ENCODE data around the gene SUSD4. TPM values are rescaled to one million over a fixed set of nuclear protein-coding genes. Genes with fewer than 3 reads are reported as not detected.

SUSD4 gene
- total and polyA plus RNA-seq, 9 of the 15 experiments (the other 6 are each of a cell fraction or from before 2014, with no cell fraction given): 0.06 to 1.7 (median 0.09) TPM; not detected in 4

- Histone ChIP-seq H3K9ac (ENCODE audit: insufficient read depth in 1 of 2, low read depth in 2 of 2, low read length in 2 of 2) (no peak overlapping the region), H3K9me3 (replicated peaks; ENCODE audit: control insufficient read depth, insufficient read depth, low read depth, low read length) (no peaks in the 10 kb centered on the region), H3K27ac (ENCODE audit: extremely low read depth, low read depth, low read length) (no peak overlapping the region), H3K4me2 (ENCODE audit: insufficient read depth, low read length) (no peak overlapping the region), H2AFZ (ENCODE audit: low read depth, low read length) (no peak overlapping the region), H3K27me3 (ENCODE audit: control insufficient read depth in 2 of 2, insufficient read depth in 2 of 2, low read length in 2 of 2) (no peaks in the 10 kb centered on the region; a peak in 1 of 5 replicates), H3K79me2 (ENCODE audit: control insufficient read depth, insufficient read depth, low read length) (no peaks in the 10 kb centered on the region), H3K9me1 (ENCODE audit: control insufficient read depth, insufficient read depth, low read length) (no peaks in the 10 kb centered on the region), H3K4me3 (no peak overlapping the region), H4K20me1 (replicated peaks; ENCODE audit: control insufficient read depth, insufficient read depth, low read length) (no peaks in the 10 kb centered on the region), H3K36me3 (ENCODE audit: control insufficient read depth, insufficient read depth, low read length) (no peaks in the 10 kb centered on the region), H3K4me1 (replicated peaks in 1 of 2; ENCODE audit: control insufficient read depth in 2 of 2, insufficient read depth in 2 of 2, low read length in 2 of 2) (no peaks in the 10 kb centered on the region)
- ATAC-seq (no peak), FAIRE-seq (no peak), DNase-seq (ENCODE audit: extremely low read depth in 1 of 4, low spot score in 3 of 4) (no peak)
- BruUV-seq (replicated peaks): no TSS peak
- in situ Hi-C loops (cut with MboI): no loop called here
- no peak for TF ChIP-seq NKRF (IDR thresholded peaks at IDR 0.05; ENCODE audit: borderline replicate concordance)
- no peak for TF ChIP-seq HDAC8 (tag; IDR thresholded peaks at IDR 0.05)
- TF ChIP-seq RAD51 (IDR thresholded peaks at IDR 0.05; ENCODE audit: borderline replicate concordance, low read depth): no peak
- TF ChIP-seq CHD2 (IDR thresholded peaks at IDR 0.05; ENCODE audit: low read depth, low read length): no peak
- no peak for TF ChIP-seq ZNF561 (CRISPR knock-in tag; conservative IDR thresholded peaks at IDR 0.05)
- TF ChIP-seq ZNF146 (CRISPR knock-in tag; IDR thresholded peaks at IDR 0.05; ENCODE audit: unreplicated experiment): no peak
- no peak for TF ChIP-seq HEY1 (CRISPR knock-in tag; IDR thresholded peaks at IDR 0.05; ENCODE audit: borderline replicate concordance)
- TF ChIP-seq VEZF1 (CRISPR knock-in tag; IDR thresholded peaks at IDR 0.05): no peak
- no peak for TF ChIP-seq SRF (CRISPR knock-in tag; IDR thresholded peaks at IDR 0.05)
- no peak for TF ChIP-seq ZNF609 (CRISPR knock-in tag; IDR thresholded peaks at IDR 0.05; ENCODE audit: borderline replicate concordance)
- TF ChIP-seq OTX1 (CRISPR knock-in tag; IDR thresholded peaks at IDR 0.05): no peak
- no peak for TF ChIP-seq CBFB (CRISPR knock-in tag; IDR thresholded peaks at IDR 0.05)
- ChIA-PET POLR2A (interaction anchor here (1.1 to 1.5 kb wide), 2 partner anchors 13 to 17 kb away, joined by 3 read pairs; no protein-coding TSS in a partner anchor), CTCF (ENCODE audit: low intra/inter-chr PET ratio) (no interaction called here)
- intact Hi-C loops (cut with micrococcal nuclease): no loop called here
- 35% methylated on average over 3 of the region's 4 CpGs for WGBS (ENCODE audit: insufficient coverage, low coverage, missing lambda C conversion rate)
These were observed 174.5 kb downstream of the SUSD4 start for GRCh38 chr1:223189525-223189902.

Data from K562 (cell line).